HS-27A (cell line): ENCODE measurements around the gene MAGEF1.

Experiments used
- DNase-seq: peaks from one replicate; pipeline ENCODE4 v3.0.0-alpha.2; 2012; ENCODE audit warnings: low read depth, missing footprints

The MAGEF1 gene

GRCh38 chr3:184690192-184690883 is 21.5 kb downstream of the MAGEF1 start:
- no peak for DNase-seq

- DNase-seq: no peak
These were observed 23.0 kb downstream of the MAGEF1 start for GRCh38 chr3:184688882-184689271.

- peak; percentile 39 for DNase-seq
These were observed 23.5 kb downstream of the MAGEF1 start for GRCh38 chr3:184688251-184688881.

GRCh38 chr3:184687363-184688015 is 24.4 kb downstream of the MAGEF1 start:
- no peak for DNase-seq

- DNase-seq: no peak
These were observed 26.2 kb downstream of the MAGEF1 start for GRCh38 chr3:184685646-184686045.

- DNase-seq: no peak
These were observed 26.8 kb downstream of the MAGEF1 start for GRCh38 chr3:184685055-184685454.

- DNase-seq: no peak
These were observed 27.8 kb downstream of the MAGEF1 start for GRCh38 chr3:184683900-184684560.

GRCh38 chr3:184683234-184683633 is 28.6 kb downstream of the MAGEF1 start:
- no peak for DNase-seq

GRCh38 chr3:184682671-184683070 is 29.2 kb downstream of the MAGEF1 start:
- DNase-seq: no peak

- no peak for DNase-seq
These were observed 31.2 kb downstream of the MAGEF1 start for GRCh38 chr3:184680385-184681345.

- no peak for DNase-seq
These were observed 32.6 kb downstream of the MAGEF1 start for GRCh38 chr3:184679056-184679816.

GRCh38 chr3:184678317-184679055 is 33.4 kb downstream of the MAGEF1 start:
- DNase-seq: no peak

- no peak for DNase-seq
These were observed 34.2 kb downstream of the MAGEF1 start for GRCh38 chr3:184677344-184678316.

- no peak for DNase-seq
These were observed 34.9 kb downstream of the MAGEF1 start for GRCh38 chr3:184676927-184677326.

- DNase-seq: no peak
These were observed 37.2 kb downstream of the MAGEF1 start for GRCh38 chr3:184674626-184675025.

GRCh38 chr3:184672977-184673870 is 38.6 kb downstream of the MAGEF1 start:
- no peak for DNase-seq

- no peak for DNase-seq
These were observed 39.5 kb downstream of the MAGEF1 start for GRCh38 chr3:184672335-184672734.

GRCh38 chr3:184670091-184670602 is 41.7 kb downstream of the MAGEF1 start:
- DNase-seq: no peak
